ENCODE measurements around the gene GPANK1.
A peak's percentile ranks its signal among the peaks of the same experiment; 100 is the strongest.

The GPANK1 gene

DNA sequence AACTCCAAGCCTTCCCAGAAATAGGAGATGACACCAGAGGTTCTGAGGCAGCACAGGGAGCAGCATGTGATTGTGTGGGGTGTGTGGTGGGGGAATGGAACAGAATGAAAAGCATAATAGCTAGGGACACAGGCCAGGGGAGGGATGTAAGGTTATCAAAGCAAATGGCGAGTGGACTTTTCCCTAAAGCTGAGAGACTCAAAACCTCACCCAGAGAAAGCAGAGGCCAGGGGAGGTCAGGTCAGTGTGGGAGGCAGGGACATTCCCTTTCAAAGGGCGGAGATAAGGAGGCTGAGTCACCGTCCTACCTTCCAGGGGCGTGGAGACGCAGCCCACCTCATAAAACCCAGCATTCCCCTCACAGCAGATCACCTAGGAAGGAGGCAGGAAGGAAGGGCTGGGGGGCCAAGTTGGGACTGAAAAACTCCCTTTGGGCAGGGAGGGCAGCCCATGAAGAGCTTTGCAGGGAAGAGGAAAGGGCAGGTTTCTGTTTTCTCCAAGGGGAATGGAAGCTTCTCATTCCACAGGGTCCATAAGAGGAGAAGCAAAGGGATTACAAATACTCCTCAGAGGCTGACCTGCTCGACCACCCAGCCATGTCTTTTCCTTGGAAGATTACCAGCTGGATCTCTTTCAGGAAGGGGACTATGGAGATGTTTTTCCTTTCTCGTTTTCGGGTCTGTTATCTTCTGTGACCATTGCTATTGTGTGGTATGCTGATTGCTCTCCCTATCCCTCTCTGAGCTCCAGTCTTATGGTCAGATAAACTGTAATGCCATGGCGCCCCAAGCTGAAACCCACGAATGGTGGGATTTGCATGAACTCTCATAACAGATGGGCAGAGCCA is 25.7 kb upstream of the GPANK1 start:
- FAIRE-seq = no peak

DNA sequence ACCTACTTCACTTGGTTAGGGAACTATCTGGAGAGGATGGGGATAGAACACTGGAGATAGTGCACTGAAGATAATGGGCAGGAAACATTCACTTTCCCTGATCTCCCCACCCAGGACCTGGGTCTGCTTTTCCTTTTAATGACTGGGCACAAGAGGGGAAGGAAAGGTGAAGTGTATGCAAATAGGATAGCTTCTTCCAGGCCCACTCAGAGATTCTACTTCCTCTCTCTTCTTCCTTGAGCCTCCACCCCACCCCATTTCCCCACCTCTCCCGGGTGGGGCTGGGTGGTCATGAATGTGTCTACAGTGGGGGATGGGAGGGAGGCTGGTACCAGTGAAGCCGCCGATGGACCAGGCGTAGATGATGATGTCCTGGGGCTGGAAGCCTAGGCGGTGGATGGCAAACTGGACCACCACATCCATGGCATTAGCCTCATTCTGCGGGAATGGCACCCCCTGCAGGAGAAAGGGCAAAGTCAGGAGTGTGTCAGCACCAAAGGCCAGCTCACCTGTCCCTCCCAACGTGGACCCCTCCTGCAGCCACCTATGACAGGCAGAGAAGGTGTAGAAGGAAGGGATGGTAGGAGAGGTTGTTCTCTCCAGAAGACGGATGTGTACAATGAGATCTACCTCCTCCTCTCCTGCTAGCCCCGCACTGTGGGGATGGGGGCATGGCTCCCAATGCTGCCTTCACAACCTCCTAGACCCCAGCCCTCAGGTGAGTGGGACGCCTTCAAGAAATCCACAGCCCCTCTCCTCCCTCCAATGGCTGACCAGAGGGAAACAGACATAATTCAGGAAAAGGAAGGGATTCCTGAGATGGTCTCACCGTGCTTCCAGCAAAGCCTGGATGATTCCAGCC is 24.7 kb upstream of the GPANK1 start:
- no peak for FAIRE-seq

DNA sequence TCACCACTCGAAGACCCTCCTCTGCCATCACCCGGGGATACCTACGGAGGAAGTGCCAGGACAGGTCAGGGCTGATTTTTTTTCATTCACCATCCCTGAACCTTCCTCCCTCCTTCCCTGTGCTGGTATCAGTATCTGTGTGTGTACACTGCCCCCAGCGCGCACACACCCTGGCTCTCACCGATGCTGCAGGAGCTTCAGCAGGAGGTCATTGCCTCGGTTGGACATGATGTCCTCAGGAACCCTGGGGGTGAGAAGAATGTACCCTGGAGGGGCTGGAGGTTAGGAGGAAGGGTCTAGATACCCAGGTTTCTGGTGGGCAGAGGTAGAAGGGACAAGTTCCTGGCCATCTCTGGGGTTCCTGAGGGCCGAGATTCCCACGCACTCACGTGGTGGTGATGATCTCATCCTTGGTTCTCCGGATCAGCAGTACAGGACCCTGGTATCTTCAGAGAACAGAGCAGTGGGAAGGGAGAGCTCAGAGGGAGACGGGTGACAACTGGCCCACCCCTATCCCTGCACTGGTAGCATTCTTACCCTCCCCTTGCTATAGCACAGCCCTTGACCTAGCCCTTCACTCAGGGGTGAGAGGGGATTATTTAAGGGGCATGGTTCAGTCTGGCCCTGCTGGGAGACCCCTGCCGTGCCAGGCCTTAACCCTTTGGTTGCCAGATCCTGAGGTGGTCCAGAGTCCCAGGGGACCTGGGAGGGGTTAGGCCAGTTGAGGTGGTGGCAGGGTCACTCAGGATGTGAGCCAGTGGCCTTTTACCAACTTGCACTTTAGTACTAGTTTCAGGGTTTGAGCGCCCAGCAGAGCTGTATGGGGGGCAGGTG is 23.3 kb upstream of the GPANK1 start:
- FAIRE-seq = no peak

- no peak for FAIRE-seq
These were observed 22.5 kb upstream of the GPANK1 start for GRCh38 chr6:31687321-31687720.

GRCh38 chr6:31686483-31686882 is 21.7 kb upstream of the GPANK1 start:
- no peak for FAIRE-seq

DNA sequence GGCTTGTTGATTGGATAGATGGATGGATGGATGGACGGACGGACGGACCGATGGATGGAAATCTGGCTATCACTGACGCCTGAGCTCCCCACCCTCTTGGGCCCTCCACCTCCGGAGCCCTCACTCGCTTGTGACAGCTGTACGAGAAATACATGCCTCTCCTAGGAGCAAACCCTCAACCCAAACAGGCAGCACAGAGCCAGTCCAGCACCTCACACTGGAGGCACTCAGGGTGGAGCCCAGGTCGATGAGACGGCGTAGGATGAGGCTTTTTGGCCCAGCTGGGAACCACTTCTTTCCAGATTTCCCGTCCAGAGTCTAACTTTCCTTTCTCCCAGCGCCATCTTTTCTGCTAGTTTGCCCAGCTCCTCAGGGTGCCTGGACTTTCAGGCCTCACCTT is 18.8 kb upstream of the GPANK1 start:
- FAIRE-seq = no peak

DNA sequence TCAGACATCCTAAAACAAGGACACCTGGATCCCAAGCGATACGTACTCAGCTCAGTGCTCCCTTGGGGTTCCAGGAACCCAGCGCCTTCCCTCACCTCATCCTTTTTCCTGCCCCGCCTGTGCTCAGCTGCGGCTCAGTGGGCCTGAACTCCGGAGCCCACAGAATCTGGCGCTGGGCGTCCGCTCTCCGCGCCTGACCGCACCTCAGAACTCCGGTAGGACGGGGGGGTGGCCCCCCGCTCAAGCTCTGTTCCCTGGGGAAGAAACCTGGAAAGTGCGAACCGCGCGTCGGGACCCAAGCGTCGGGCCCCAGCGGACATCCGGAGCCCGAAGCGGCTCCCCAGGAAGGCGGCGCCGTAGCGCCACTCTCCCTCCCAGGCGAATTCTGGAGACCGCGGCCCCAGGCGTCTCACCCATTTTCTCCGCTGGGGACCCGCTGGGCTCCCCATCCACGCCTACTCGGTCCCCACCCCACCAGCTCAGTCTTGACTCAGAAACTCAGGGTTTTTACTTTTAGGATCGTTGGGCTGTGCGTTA is 16.4 kb upstream of the GPANK1 start:
- FAIRE-seq = no peak

- peak; percentile 35 for FAIRE-seq
These were observed 15.7 kb upstream of the GPANK1 start, which contains the start of gene LY6G5C for GRCh38 chr6:31680226-31681134. Gene LY6G5C (minus strand): TSS chr6:31681067. CDS start chr6:31680373, 694 bp downstream.

GRCh38 chr6:31677955-31678354 is 13.2 kb upstream of the GPANK1 start:
- FAIRE-seq = no peak

GRCh38 chr6:31676904-31677303 is 12.1 kb upstream of the GPANK1 start:
- no peak for FAIRE-seq

DNA sequence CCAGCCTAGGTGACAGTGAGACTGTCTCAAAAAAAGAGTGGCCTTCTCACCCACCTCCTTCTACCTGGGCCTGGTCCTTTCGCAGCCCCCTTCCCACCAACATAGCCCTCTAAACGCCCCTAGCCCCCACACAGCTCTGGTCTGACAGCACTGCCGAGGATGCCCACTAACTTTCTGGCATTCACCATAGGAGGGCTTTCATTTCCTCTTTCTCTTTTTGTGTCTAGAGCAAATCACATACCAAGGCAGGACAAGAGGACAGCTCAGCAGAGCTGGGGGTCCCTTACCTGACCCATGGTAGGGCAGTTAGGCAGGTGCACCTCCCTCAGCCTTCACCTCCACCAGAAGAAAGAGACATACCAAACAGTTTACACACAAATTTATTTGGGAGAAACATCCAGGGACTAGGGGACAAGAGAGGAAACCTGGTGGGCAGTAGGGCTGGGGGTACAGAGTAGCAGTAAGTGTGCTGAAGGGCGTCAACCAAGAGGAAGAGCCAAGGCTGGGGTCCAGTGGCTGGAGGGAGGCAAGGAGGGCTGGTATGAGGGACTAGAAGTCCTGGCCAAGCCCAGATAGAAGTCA is 11.6 kb upstream of the GPANK1 start:
- no peak for FAIRE-seq

DNA sequence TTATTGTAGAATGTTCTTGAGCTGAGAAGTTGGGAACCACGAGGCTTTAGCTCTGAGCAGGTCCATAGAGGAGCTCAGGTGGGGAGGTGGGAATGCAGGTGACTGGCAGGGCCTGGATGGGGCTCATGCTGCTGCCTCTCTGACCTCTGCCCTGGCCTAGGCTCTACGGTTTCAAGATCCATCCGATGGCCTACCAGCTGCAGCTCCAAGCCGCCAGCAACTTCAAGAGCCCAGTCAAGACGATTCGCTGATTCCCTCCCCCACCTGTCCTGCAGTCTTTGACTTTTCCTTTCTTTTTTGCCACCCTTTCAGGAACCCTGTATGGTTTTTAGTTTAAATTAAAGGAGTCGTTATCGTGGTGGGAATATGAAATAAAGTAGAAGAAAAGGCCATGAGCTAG is 4.9 kb upstream of the GPANK1 start, which contains the start of gene LY6G5B:
LY6G5B (plus strand) TSS at position 301 of the 400 bp plus-strand sequence. CDS start 975 bp downstream, outside the sequence.
- no peak for FAIRE-seq

DNA sequence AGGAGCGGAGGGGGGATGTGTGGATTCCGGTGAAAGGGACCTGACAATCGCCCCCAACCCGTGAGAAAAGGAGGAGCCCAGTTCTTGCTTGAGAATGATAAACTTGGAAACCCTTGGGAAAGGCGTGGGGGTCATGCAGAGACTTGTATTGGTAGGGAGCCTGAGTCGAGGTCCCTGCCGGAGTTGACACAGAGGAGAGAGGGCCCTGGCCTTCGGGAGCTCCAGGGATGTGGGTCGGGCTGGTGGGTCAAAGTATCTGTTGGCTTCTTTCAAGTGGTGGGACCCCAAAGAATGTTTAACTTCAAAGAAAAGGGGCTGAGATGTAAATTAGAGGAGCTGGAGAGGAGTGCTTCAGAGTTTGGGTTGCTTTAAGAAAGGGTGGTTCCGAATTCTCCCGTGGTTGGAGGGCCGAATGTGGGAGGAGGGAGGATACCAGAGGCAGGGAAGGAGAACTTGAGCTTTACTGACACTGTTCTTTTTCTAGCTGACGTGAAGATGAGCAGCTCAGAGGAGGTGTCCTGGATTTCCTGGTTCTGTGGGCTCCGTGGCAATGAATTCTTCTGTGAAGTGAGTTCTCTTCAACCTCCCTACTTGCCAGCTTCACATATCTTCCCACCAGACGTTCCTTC is 1.7 kb upstream of the GPANK1 start:
- FAIRE-seq = no peak

DNA sequence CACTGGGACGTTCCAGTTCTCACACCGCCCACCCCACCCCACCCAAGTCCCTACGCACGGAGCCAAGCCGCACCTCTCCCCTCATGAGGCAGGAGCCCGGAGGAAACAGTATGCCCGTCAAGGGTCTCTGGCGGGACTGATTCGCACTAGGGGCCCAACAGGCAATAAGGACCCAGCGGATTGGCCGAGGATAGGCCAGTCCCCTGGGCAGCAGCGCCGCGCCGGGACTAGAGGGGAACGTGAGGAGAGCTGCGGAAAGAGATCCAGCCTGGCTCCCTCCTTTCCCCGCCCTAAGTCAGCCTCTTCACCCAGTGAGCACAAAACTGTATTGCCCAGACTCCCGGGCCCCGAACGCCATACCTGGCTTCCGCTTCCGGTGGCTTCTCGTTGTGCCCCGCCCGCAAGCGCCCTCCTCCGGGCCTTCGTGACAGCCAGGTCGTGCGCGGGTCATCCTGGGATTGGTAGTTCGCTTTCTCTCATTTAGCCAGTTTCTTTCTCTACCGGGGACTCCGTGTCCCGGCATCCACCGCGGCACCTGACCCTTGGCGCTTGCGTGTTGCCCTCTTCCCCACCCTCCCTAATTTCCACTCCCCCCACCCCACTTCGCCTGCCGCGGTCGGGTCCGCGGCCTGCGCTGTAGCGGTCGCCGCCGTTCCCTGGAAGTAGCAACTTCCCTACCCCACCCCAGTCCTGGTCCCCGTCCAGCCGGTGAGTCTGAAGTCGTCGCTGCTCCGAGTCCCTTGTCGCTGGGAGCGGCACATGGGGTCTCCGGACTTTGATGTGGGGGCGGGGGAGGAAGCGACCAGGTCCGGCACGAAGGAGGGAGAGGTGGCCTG is 922 bp upstream of the GPANK1 start, which contains the start of gene CSNK2B:
CSNK2B (plus strand) TSS at position 580 of the 836 bp plus-strand sequence. CDS start 752 bp downstream, outside the sequence.
- FAIRE-seq = no peak

GRCh38 chr6:31663961-31664789 is 622 bp downstream of the GPANK1 start:
- no peak for FAIRE-seq

DNA sequence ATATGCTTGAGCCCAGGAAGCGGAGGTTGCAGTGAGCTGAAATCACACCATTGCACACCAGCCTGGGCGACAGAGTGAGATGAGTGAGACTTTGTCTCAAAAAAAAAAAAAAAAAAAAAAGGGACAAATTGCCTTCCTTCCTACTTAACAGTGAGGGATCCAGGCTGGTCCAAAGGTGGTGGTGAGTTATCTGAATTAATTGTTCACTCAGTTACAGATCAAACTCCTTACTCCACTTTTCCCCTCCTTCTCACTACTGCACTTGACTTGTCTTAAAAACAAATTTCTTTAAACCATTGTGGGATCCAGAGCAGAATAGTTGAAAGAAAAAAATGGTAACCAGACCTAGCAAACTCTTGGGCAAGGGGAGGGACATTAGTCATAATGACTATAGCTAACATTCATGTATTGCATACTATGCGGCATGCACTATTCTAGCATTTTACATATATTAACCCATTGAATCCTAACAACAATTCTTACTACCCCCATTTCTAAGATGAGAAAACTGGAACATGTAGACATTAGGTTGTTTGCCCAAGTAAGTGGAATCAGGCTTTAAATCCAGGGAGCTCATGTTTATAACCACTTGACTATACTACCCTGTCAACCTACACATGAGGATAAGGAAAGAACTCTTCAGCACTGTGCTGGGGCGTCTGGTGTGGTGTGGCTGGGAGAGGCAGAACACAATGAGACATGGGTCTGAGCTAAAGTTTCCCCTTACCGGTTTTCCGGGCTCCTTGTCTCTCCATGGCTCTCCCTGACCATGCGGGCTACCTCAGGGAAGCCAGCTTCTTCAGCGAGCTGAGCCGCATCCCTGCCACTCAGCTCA is 1.5 kb downstream of the GPANK1 start:
- no peak for FAIRE-seq

DNA sequence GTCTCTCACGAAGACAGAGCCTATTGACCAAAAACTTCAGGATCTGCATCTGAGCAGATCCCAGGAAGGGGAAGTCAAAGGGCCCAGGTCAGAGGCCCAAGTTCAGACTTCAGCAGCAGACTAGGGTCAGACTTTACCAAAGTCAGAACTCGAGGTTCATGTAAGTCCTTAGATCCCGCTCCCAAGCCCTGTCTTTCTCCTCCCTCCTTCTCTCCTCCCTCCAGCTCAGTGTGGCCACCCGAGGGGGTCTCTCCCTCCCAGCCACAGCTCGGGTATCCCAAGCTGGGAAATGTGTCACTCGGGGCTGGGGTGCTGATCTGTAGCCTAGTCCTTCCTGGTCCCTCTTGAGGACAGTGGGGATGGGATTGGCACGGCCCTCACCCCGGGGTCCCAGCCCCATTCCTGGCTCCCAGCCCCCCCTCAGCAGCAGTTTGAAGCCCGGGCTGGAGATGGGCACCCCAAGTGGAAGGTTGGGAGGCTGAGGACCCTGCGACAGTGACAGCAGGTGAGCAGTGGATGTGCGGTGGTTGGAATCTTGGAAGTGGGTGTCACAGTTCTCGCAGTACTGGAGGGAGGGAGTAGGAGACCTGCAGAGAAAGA is 2.6 kb downstream of the GPANK1 start:
- no peak for FAIRE-seq

Measured in endometrium (tissue), 2 donors.